Limb (tissue), 2 donors: ENCODE data around the gene PLS1.
A peak's percentile ranks its signal among the peaks of the same experiment; 100 is the strongest.
"Not testable (repeated sequence)": the region's sequence is repeated elsewhere in the genome, so short reads cannot be mapped to it uniquely, and the experiment has no call there.

ENCODE experiments used
- DNase-seq, 2 donors: peaks; one replicate each; pipeline ENCODE4 v3.0.0-alpha.2; 2016; ENCODE audit errors: extremely low spot score in 2 of 2

PLS1 gene

GRCh38 chr3:142595951-142596725 lies at the start of gene PLS1:
Gene PLS1 (plus strand): TSS chr3:142596393. CDS start chr3:142664238, 67,845 bp downstream.
- DNase-seq = peak; percentile 61 to 91

DNA sequence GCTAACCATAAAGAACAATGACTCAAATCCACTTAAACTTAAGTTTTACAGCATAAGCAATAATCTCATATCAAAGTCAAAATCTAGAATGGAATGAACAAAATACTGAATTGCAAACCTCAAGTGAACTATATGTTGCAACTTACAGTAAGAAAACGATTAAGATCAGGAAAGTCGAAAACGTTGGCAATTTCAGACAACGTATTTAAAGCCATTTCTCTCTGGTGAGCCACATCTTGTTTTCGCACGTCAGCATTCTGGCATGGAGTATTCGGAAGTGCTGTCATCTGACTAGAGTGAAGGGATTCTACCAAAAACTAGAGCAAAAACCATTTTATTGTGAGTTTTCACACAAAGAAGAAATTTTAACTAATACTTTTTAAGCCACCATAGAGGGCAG lies 46.2 kb upstream of the PLS1 start:
- no peak for DNase-seq

DNA sequence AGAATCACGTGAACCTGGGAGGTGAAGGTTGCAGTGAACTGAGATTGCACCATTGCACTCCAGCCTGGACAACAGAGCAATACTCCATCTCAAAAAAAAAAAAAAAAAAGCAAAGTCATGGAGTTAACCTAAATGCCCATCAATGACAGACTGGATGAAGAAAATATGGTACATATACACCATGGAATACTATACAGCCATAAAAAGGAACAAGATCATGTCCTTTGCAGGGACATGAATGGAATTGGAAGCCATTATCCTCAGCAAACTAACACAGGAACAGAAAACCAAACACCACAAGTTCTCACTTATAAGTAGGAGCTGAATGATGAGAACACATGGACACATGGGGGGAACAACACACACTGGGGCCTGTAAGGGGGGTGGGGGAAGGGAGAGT lies 43.6 kb upstream of the PLS1 start:
- DNase-seq = not testable (repeated sequence)

GRCh38 chr3:142553741-142554140 lies 42.5 kb upstream of the PLS1 start:
- DNase-seq = no peak

DNA sequence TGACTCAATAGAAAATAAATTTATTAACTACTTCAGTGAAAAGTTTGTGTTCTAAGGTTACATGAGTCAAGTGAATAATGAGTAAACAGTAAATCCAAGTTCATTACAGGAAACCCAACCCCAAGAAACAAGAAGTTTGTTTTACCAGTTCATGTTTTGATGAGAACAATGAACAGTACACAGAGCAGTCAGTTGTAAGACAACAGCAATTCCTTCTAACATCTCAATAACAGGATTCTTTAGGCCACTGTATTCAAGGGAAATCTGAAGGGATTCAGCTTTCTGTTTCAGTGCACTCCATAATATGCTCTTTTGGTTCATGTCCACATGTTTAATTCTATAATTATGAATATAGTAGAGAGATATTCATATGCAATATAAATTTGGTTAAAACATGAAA lies 36.1 kb upstream of the PLS1 start:
- DNase-seq = no peak

DNA sequence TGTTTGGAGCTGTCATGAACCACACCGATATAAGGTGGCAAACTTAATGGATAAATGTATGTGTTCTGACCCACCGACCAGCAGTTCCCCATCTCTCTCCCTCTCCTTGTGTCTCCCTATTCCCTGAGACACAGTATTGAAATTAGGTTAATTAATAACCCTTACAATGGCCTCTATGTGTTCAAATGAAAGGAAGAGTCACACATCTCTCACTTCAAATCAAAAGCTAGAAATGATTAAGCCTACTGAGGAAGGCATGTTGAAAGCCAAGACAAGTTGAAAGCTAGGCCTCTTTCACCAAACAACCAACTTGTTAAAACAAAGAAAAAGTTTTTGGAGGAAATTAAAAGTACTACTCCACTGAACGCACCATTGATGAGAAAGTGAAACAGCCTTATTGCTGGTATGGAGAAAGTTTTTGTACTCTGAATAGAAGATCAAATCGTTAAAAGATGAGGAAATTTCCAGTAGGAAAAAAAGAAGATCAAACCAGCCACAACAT lies 32.6 kb upstream of the PLS1 start:
- no peak for DNase-seq

DNA sequence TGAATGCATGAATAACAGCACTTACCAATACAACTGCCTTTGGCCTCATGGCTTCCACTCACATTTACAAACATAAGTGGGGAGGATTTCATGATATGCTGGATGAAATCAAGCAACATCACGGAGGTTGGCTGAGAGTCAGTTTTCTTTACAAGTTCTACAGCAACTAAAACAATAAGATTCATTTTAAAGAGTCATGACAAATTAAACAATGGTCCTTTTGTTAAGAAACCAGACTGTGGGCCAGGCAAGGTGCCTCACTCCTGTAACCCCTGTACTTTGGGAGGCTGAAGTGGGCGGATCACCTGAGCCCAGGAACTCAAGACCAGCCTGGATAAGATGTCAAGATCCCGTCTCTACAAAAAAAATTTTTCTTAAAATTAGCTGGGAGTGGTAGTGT lies 30.1 kb upstream of the PLS1 start:
- DNase-seq = no peak

GRCh38 chr3:142568393-142569017 lies 27.7 kb upstream of the PLS1 start:
- DNase-seq = no peak

DNA sequence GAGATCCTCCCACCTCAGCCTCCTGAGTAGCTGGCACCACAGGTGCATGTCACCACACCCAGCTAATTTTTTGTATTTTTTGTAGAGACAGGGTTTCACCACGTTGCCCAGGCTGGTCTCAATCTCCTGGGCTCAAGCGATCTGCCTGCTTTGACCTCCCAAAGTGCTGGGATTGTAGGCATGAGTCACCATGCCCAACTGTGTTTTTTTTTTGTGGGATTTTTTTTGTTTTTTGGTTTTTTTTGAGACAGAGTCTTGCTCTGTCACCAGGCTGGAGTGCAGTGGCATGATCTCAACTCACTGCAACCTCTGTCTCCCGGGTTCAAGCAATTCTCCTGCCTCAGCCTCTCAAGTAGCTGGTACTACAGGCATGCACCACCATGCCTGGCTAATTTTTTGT lies 26.8 kb upstream of the PLS1 start:
- not testable (repeated sequence) for DNase-seq

DNA sequence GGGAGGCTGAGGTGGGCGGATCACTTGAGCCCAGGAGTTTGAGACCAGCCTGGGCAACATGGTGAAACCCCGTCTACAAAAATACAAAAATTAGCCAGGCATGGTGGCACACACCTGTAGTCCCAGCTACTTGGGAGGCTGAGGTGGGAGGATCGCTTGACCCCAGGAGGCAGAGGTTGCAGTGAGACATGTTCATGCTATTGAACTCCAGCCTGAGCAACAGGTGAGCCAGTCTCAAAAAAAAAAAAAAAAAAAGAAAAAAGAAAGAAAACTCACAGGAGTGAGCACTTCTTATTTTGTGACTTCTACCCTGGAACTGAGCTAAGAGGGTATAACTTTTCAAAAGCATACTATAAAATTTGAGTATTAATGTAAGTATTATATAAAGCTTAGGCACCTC lies 22.0 kb upstream of the PLS1 start:
- DNase-seq = not testable (repeated sequence)

DNA sequence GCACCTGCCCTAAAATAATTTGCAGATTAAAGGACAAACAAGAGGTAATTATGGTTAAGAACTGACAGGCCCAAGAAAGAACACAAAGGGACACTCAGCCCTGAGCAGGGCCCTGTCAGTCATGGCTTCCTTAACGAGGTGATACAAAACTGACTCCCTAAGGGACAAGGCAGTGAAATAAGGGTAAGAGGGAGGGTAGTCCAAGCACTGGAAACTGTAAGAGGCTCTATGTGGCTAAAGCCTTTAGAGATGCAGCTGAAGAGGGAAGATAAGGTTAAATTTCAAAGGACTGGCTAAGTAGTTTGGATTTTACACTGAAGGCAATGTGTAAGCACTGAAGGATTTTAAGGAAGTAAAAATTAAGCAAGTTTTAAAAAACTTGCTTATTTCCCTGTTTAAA lies 21.5 kb upstream of the PLS1 start:
- DNase-seq = no peak

GRCh38 chr3:142576792-142577191 lies 19.4 kb upstream of the PLS1 start:
- DNase-seq = no peak

GRCh38 chr3:142577696-142578328 lies 18.4 kb upstream of the PLS1 start:
- no peak for DNase-seq

GRCh38 chr3:142578329-142579223 lies 17.6 kb upstream of the PLS1 start, which contains the start of gene ATR:
Gene ATR (minus strand): TSS chr3:142578733. CDS start chr3:142578704, 29 bp downstream.
- DNase-seq = peak; percentile 96 to 97

DNA sequence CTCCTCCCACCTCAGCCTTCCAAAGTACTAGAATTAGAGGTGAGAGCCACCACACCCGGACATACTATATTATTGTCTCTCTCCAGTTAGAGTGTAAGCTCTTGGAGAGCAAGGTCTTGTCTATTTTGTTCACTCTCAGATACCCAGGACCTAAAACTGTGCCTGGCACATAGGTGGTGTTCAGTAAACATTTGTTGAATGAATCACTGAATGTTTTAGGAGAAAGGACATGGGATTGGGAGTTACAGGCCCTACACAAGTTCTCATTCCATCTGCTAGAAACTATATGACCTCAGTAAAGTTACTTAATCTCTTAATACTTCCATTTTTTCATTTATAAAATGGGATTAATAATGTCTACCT lies 16.2 kb upstream of the PLS1 start:
- DNase-seq = no peak

- DNase-seq = not testable (repeated sequence)
Measured at GRCh38 chr3:142581070-142581469, 15.1 kb upstream of the PLS1 start.

- peak; percentile 41 to 60 for DNase-seq
Measured at GRCh38 chr3:142586803-142587406, 9.3 kb upstream of the PLS1 start.

- no peak for DNase-seq
Measured at GRCh38 chr3:142588703-142589102, 7.5 kb upstream of the PLS1 start.

GRCh38 chr3:142592268-142592667 lies 3.9 kb upstream of the PLS1 start:
- not testable (repeated sequence) for DNase-seq

DNA sequence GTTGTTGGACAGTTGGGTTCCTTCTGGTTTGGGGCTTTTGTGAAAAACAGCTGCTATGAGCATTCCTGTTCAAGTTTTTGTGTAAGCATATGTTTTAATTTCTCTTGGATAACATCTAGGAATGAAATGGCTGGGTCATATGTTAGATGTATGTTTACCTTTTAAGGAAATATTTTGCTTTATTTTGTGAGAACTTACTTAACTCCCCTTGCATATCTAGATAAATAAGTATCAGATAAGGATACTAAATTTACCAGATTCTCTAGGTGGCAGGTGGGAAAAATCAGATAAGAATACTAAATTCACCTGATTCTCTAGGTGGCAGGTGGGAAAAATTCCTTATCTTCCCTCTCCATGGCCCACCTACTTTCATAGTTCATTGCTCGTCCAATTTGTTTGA lies 1.1 kb upstream of the PLS1 start:
- no peak for DNase-seq

- DNase-seq = no peak
Measured at GRCh38 chr3:142595581-142595950, 627 bp upstream of the PLS1 start.
